ENCODE results near the gene SETBP1.

GRCh38 chr18:44704135-44704789, 23.6 kb downstream of the SETBP1 start:
- TF ChIP-seq ZNF274 (IDR thresholded peaks at IDR 0.05; ENCODE audit: low read depth, low read length) (no peak), SUZ12 (IDR thresholded peaks at IDR 0.05; ENCODE audit: extremely low read depth, insufficient read depth, insufficient read length) (no peak)
